ENCODE data around the gene TENT5C. TPM values are rescaled to one million over a fixed set of nuclear protein-coding genes. Genes with fewer than 3 reads are reported as not detected.

TENT5C gene
- total RNA-seq, 1 experiment from 2014 or later: 1.4 TPM

DNA sequence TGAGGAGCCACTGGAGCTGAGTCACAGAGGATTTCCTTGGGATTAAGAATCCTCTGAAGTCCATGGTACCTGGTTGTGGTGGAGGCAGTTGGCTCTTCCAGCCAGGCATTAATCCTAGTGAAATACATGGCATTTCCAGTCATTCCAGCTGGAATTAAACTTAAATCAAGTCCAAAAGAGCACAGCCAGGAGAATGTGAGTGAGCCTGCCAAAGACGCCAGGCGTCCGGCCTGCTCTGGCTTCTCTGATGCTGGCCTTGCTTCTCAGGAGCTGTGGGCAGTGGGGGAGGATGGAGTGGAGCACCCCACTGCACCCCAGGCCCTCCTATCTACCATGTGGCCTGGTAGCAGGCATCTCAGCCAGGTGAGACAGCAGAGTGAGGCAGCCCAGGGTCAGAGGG lies 23.4 kb upstream of the TENT5C start:
- CTCF ChIA-PET: no interaction called here

DNA sequence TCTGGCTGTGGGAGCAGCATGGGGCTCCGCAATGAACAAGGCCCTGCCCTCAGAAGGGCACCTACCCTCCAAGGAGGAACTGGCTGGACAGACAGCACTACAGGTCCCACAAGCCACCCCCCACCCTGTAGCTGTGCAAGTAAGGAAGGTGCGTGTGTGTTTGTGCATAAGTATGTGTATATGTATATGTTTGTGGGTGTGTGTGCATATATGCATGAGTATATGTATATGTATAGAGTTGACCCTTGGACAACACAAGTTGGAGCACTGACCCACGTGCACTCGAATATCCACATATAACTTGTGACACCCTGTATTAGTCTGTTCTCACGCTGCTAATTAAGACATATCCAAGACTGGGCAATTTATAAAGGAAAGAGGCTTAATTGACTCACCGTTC lies 22.6 kb upstream of the TENT5C start:
- RAD21 ChIA-PET (ENCODE audit: low non-redundant PET in 1 of 2, low total read pairs in 2 of 2, uncharacterized antibody in 2 of 2, unreplicated experiment in 2 of 2): no interaction called here

More for the DNA sequence above, 23.4 kb upstream of the TENT5C start:
- Histone ChIP-seq H2AFZ (ENCODE audit: low read depth, low read length, poor library complexity, severe bottlenecking) (no peak overlapping the region), H3K36me3 (ENCODE audit: control insufficient read depth in 1 of 2, insufficient read depth in 2 of 2, low read length in 2 of 2) (no peaks in the 10 kb centered on the region), H3K9ac (ENCODE audit: low read length) (no peak overlapping the region), H3K9me3 (ENCODE audit: control insufficient read depth in 1 of 2, insufficient read depth in 1 of 2, low read depth in 1 of 2, low read length in 2 of 2) (no peaks in the 10 kb centered on the region), H3K27ac (ENCODE audit: low read depth, low read length) (no peak overlapping the region), H3K9me2 (ENCODE audit: insufficient read depth) (no peaks in the 10 kb centered on the region), H3K4me1 (ENCODE audit: control insufficient read depth in 1 of 2, insufficient read depth in 2 of 2, low read length in 2 of 2) (no peaks in the 10 kb centered on the region), H3K4me3 (replicated peaks in 1 of 2; ENCODE audit: low read depth in 1 of 2, low read length in 2 of 2) (no peak overlapping the region), H3K4me2 (ENCODE audit: low read length) (no peak overlapping the region), H3K27me3 (ENCODE audit: insufficient read depth, low read length) (no peaks in the 10 kb centered on the region), H3K79me2 (ENCODE audit: insufficient read depth, low read length) (no peaks in the 10 kb centered on the region), H4K20me1 (ENCODE audit: insufficient read depth) (no peaks in the 10 kb centered on the region)
- no TSS peak for BruUV-seq (replicated peaks)
- ATAC-seq (no peak), DNase-seq (ENCODE audit: low read depth, low spot score) (no peak)
- TF ChIP-seq JUND (IDR thresholded peaks at IDR 0.05) (no peak), EZH2phosphoT487 (IDR thresholded peaks at IDR 0.05; ENCODE audit: borderline replicate concordance) (no peak), CBX3 (IDR thresholded peaks at IDR 0.05; ENCODE audit: low read depth) (no peak), POLR2AphosphoS5 (IDR thresholded peaks at IDR 0.05; ENCODE audit: low read depth, low read length) (no peak)
- TF ChIP-seq, protein P1, sequence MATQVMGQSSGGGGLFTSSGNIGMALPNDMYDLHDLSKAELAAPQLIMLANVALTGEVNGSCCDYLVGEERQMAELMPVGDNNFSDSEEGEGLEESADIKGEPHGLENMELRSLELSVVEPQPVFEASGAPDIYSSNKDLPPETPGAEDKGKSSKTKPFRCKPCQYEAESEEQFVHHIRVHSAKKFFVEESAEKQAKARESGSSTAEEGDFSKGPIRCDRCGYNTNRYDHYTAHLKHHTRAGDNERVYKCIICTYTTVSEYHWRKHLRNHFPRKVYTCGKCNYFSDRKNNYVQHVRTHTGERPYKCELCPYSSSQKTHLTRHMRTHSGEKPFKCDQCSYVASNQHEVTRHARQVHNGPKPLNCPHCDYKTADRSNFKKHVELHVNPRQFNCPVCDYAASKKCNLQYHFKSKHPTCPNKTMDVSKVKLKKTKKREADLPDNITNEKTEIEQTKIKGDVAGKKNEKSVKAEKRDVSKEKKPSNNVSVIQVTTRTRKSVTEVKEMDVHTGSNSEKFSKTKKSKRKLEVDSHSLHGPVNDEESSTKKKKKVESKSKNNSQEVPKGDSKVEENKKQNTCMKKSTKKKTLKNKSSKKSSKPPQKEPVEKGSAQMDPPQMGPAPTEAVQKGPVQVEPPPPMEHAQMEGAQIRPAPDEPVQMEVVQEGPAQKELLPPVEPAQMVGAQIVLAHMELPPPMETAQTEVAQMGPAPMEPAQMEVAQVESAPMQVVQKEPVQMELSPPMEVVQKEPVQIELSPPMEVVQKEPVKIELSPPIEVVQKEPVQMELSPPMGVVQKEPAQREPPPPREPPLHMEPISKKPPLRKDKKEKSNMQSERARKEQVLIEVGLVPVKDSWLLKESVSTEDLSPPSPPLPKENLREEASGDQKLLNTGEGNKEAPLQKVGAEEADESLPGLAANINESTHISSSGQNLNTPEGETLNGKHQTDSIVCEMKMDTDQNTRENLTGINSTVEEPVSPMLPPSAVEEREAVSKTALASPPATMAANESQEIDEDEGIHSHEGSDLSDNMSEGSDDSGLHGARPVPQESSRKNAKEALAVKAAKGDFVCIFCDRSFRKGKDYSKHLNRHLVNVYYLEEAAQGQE (IDR thresholded peaks at IDR 0.05; ENCODE audit: low read depth): no peak
- intact Hi-C loops (cut with micrococcal nuclease): no loop called here
- ChIA-PET POLR2A (no interaction called here), RAD21 (ENCODE audit: low non-redundant PET in 1 of 2, low total read pairs in 2 of 2, uncharacterized antibody in 2 of 2, unreplicated experiment in 2 of 2) (no interaction called here)

More for the DNA sequence above, 22.6 kb upstream of the TENT5C start:
- Histone ChIP-seq H3K79me2 (ENCODE audit: insufficient read depth, low read length) (no peaks in the 10 kb centered on the region), H2AFZ (ENCODE audit: low read depth, low read length, poor library complexity, severe bottlenecking) (no peak overlapping the region), H3K27me3 (ENCODE audit: insufficient read depth, low read length) (no peaks in the 10 kb centered on the region), H3K27ac (ENCODE audit: low read depth, low read length) (no peak overlapping the region), H3K9me2 (ENCODE audit: insufficient read depth) (no peaks in the 10 kb centered on the region), H4K20me1 (ENCODE audit: insufficient read depth) (no peaks in the 10 kb centered on the region), H3K9me3 (ENCODE audit: control insufficient read depth in 1 of 2, insufficient read depth in 1 of 2, low read depth in 1 of 2, low read length in 2 of 2) (no peaks in the 10 kb centered on the region), H3K36me3 (ENCODE audit: control insufficient read depth in 1 of 2, insufficient read depth in 2 of 2, low read length in 2 of 2) (no peaks in the 10 kb centered on the region), H3K4me2 (ENCODE audit: low read length) (no peak overlapping the region), H3K4me1 (ENCODE audit: control insufficient read depth in 1 of 2, insufficient read depth in 2 of 2, low read length in 2 of 2) (no peaks in the 10 kb centered on the region), H3K4me3 (replicated peaks in 1 of 2; ENCODE audit: low read depth in 1 of 2, low read length in 2 of 2) (no peak overlapping the region), H3K9ac (ENCODE audit: low read length) (no peak overlapping the region)
- CTCF ChIA-PET: no interaction called here
- TF ChIP-seq EGR1 (IDR thresholded peaks at IDR 0.05; ENCODE audit: low read depth): no peak
- no peak for TF ChIP-seq JUND (IDR thresholded peaks at IDR 0.05)
- no peak for TF ChIP-seq POLR2A (IDR thresholded peaks at IDR 0.05; ENCODE audit: borderline replicate concordance, extremely low read depth, insufficient read depth, insufficient read length)
- TF ChIP-seq, protein P2, sequence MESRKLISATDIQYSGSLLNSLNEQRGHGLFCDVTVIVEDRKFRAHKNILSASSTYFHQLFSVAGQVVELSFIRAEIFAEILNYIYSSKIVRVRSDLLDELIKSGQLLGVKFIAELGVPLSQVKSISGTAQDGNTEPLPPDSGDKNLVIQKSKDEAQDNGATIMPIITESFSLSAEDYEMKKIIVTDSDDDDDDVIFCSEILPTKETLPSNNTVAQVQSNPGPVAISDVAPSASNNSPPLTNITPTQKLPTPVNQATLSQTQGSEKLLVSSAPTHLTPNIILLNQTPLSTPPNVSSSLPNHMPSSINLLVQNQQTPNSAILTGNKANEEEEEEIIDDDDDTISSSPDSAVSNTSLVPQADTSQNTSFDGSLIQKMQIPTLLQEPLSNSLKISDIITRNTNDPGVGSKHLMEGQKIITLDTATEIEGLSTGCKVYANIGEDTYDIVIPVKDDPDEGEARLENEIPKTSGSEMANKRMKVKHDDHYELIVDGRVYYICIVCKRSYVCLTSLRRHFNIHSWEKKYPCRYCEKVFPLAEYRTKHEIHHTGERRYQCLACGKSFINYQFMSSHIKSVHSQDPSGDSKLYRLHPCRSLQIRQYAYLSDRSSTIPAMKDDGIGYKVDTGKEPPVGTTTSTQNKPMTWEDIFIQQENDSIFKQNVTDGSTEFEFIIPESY (IDR thresholded peaks at IDR 0.05; ENCODE audit: extremely low read depth, insufficient replicate concordance, low read length): no peak
- POLR2A ChIA-PET: no interaction called here
- BruUV-seq (replicated peaks): no TSS peak
- DNase-seq (ENCODE audit: low read depth, low spot score) (no peak), ATAC-seq (no peak)
- intact Hi-C loops (cut with micrococcal nuclease): no loop called here
